HepG2 (cell line): ENCODE results near the gene ACTN4. TPM values are rescaled to one million over a fixed set of nuclear protein-coding genes. Genes with fewer than 3 reads are reported as not detected.

ENCODE experiments used
- BRCA1 ChIP-seq: sonication (generic); formaldehyde crosslinking; IDR thresholded peaks from 2 replicates; pipeline ENCODE4 v1.4.0; 2020; ENCODE audit warnings: missing genetic modification reagents
- CCAR2 ChIP-seq: fragments of 200-400 bp; formaldehyde crosslinking; optimal IDR thresholded peaks from 2 replicates; pipeline ENCODE3; 2018; ENCODE audit warnings: low read depth, mild to moderate bottlenecking, low read length, moderate library complexity
- CENPX ChIP-seq: sonication (generic); formaldehyde crosslinking; IDR thresholded peaks from 2 replicates; pipeline ENCODE4 v1.9.0; 2021; ENCODE audit warnings: mild to moderate bottlenecking, missing genetic modification reagents, moderate library complexity
- FLYWCH1 ChIP-seq: sonication (generic); formaldehyde crosslinking; IDR thresholded peaks from 2 replicates; pipeline ENCODE4 v1.8.1; 2023; ENCODE audit warnings: mild to moderate bottlenecking, missing genetic modification reagents
- GABPA ChIP-seq, 2 experiments: IDR thresholded peaks; 2 replicates each; pipeline ENCODE4 v1.6.1; 2011 to 2016; ENCODE audit warnings: low read depth in 2 of 2, low read length in 1 of 2, missing biosample characterization in 1 of 2, missing genetic modification characterization in 1 of 2
- HMGA1 ChIP-seq: sonication (generic); formaldehyde crosslinking; conservative IDR thresholded peaks from 2 replicates; pipeline ENCODE4 v1.4.0; 2020; ENCODE audit warnings: missing genetic modification reagents
- MED8 ChIP-seq: sonication (generic); formaldehyde crosslinking; IDR thresholded peaks from 2 replicates; pipeline ENCODE4 v1.8.1; 2023; ENCODE audit warnings: mild to moderate bottlenecking, missing genetic modification reagents; ENCODE audit not compliant: insufficient replicate concordance
- NFE2 ChIP-seq: sonication (generic); formaldehyde crosslinking; IDR thresholded peaks from 2 replicates; pipeline ENCODE4 v1.4.0; 2020; ENCODE audit warnings: missing genetic modification reagents
- PRPF4 ChIP-seq: fragments of 200-400 bp; formaldehyde crosslinking; IDR thresholded peaks from 2 replicates; pipeline ENCODE4 v1.6.1; 2016; ENCODE audit warnings: low read length, low read depth; ENCODE audit not compliant: poor library complexity, severe bottlenecking
- SOX5 ChIP-seq: IDR thresholded peaks from 2 replicates; pipeline ENCODE4 v1.6.1; 2016; ENCODE audit warnings: borderline replicate concordance
- SP5 ChIP-seq: IDR thresholded peaks from 2 replicates; pipeline ENCODE4 v1.6.1; 2016; ENCODE audit warnings: low read depth, borderline replicate concordance
- SYNCRIP ChIP-seq: fragments of 200-400 bp; formaldehyde crosslinking; IDR thresholded peaks from 2 replicates; pipeline ENCODE4 v1.6.1; 2018; ENCODE audit warnings: mild to moderate bottlenecking, low read depth, low read length; ENCODE audit not compliant: insufficient read depth
- ZFP62 ChIP-seq: sonication (generic); formaldehyde crosslinking; IDR thresholded peaks from 2 replicates; pipeline ENCODE4 v1.4.0; 2020; ENCODE audit warnings: missing genetic modification reagents
- ZMAT3 ChIP-seq: sonication (generic); formaldehyde crosslinking; conservative IDR thresholded peaks from 2 replicates; pipeline ENCODE4 v1.7.0; 2021; ENCODE audit warnings: missing genetic modification reagents
- ZNF138 ChIP-seq: sonication (generic); formaldehyde crosslinking; IDR thresholded peaks from 2 replicates; pipeline ENCODE4 v1.5.0; 2020; ENCODE audit warnings: mild to moderate bottlenecking, low read depth, missing genetic modification reagents
- ZNF180 ChIP-seq: sonication (generic); formaldehyde crosslinking; IDR thresholded peaks from 2 replicates; pipeline ENCODE4 v1.4.0; 2020; ENCODE audit warnings: low read depth, missing genetic modification reagents, borderline replicate concordance
- ZNF644 ChIP-seq: IDR thresholded peaks from 2 replicates; pipeline ENCODE4 v1.6.1; 2016; ENCODE audit warnings: low read depth
- polyA plus RNA-seq, 8 experiments: library from polyadenylated mRNA; depleted of rRNA in 3 of 8; stranded (reverse) in 7 of 8; unstranded in 1 of 8; fragments of >200 nt; fragmentation: Illumina TruSeq in 4 of 8; extraction: Trizol in 4 of 8; gene quantifications; 2 replicates each; pipeline versions ENCODE4 v1.2.1 to v1.2.3, GENCODE V29; 2011 to 2016; ENCODE audit warnings: low read depth in 4 of 8, missing spikeins in 1 of 8, mixed read lengths in 1 of 8; ENCODE audit not compliant: insufficient read depth in 1 of 8
- total RNA-seq, 5 experiments: library from RNA; depleted of rRNA; stranded (reverse); fragments of >200 nt; fragmentation: Illumina TruSeq; extraction: Trizol; gene quantifications; 2 replicates each; pipeline ENCODE4 v1.2.3, GENCODE V29; 2016; ENCODE audit warnings: low read depth in 1 of 5
- TF ChIP-seq, protein P1 (sequence below): sonication (generic); formaldehyde crosslinking; IDR thresholded peaks from 2 replicates; pipeline ENCODE4 v1.4.0; 2020; ENCODE audit warnings: missing genetic modification reagents
- TF ChIP-seq, protein P2 (sequence below): sonication (generic); formaldehyde crosslinking; conservative IDR thresholded peaks from 2 replicates; pipeline ENCODE4 v1.4.0; 2020; ENCODE audit warnings: missing genetic modification reagents
- TF ChIP-seq, protein P3 (sequence below): sonication (generic); formaldehyde crosslinking; IDR thresholded peaks from 2 replicates; pipeline ENCODE4 v1.5.1; 2020; ENCODE audit warnings: mild to moderate bottlenecking, missing genetic modification reagents
- TF ChIP-seq, protein P4 (sequence below): sonication (generic); formaldehyde crosslinking; IDR thresholded peaks from 2 replicates; pipeline ENCODE4 v1.4.0; 2020; ENCODE audit warnings: mild to moderate bottlenecking, low read depth, missing genetic modification reagents

The ACTN4 gene
- total and polyA plus RNA-seq, 2 of the 13 experiments (the other 11 are each of a cell fraction or from before 2014, with no cell fraction given): 171 to 192 TPM

DNA sequence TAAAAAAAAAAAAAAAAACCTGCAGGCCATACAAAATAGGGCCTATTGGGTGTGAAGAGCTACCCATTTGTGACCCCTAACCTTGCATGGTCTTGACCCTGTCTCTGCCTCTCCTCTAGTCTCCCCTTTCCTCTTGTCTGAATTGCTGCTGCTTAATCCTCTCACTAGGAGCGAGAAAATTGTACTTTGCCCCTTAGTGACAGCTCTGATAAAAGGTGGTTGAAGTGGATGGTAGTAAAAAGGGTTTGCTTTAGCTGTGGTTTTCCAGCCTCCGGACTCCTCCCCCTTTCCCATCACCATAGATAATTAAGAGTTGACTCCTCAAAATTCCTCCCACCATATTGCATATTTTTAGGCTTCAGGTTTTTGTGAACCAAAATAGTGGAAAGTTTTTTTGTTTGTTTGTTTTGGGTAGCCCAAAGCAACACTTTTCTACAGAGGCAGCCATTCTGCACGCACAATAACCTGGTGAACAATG, 23.5 kb downstream of the ACTN4 start (continued):
- TF ChIP-seq SYNCRIP (no peak), SOX5 (CRISPR knock-in tag) (peak; percentile 48; the same call in 1 of the 2 replicates), CCAR2 (no peak), GABPA (IDR thresholded peaks at IDR 0.05; ENCODE audit: low read depth, low read length) (no peak), GABPA (CRISPR knock-in tag; IDR thresholded peaks at IDR 0.05; ENCODE audit: low read depth) (no peak), CENPX (CRISPR knock-in tag) (no peak), MED8 (CRISPR knock-in tag) (no peak), PRPF4 (no peak), ZNF644 (CRISPR knock-in tag) (no peak), ZMAT3 (no peak), ZNF138 (CRISPR knock-in tag) (no peak), HMGA1 (no peak), SP5 (CRISPR knock-in tag) (peak; percentile 63; the same call in 1 of the 2 replicates), NFE2 (CRISPR knock-in tag) (no peak), FLYWCH1 (no peak), ZNF180 (no peak), ZFP62 (CRISPR knock-in tag) (no peak), BRCA1 (CRISPR knock-in tag) (no peak)
- TF ChIP-seq, protein P1, sequence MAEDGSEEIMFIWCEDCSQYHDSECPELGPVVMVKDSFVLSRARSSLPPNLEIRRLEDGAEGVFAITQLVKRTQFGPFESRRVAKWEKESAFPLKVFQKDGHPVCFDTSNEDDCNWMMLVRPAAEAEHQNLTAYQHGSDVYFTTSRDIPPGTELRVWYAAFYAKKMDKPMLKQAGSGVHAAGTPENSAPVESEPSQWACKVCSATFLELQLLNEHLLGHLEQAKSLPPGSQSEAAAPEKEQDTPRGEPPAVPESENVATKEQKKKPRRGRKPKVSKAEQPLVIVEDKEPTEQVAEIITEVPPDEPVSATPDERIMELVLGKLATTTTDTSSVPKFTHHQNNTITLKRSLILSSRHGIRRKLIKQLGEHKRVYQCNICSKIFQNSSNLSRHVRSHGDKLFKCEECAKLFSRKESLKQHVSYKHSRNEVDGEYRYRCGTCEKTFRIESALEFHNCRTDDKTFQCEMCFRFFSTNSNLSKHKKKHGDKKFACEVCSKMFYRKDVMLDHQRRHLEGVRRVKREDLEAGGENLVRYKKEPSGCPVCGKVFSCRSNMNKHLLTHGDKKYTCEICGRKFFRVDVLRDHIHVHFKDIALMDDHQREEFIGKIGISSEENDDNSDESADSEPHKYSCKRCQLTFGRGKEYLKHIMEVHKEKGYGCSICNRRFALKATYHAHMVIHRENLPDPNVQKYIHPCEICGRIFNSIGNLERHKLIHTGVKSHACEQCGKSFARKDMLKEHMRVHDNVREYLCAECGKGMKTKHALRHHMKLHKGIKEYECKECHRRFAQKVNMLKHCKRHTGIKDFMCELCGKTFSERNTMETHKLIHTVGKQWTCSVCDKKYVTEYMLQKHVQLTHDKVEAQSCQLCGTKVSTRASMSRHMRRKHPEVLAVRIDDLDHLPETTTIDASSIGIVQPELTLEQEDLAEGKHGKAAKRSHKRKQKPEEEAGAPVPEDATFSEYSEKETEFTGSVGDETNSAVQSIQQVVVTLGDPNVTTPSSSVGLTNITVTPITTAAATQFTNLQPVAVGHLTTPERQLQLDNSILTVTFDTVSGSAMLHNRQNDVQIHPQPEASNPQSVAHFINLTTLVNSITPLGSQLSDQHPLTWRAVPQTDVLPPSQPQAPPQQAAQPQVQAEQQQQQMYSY: no peak
- TF ChIP-seq, protein P2, sequence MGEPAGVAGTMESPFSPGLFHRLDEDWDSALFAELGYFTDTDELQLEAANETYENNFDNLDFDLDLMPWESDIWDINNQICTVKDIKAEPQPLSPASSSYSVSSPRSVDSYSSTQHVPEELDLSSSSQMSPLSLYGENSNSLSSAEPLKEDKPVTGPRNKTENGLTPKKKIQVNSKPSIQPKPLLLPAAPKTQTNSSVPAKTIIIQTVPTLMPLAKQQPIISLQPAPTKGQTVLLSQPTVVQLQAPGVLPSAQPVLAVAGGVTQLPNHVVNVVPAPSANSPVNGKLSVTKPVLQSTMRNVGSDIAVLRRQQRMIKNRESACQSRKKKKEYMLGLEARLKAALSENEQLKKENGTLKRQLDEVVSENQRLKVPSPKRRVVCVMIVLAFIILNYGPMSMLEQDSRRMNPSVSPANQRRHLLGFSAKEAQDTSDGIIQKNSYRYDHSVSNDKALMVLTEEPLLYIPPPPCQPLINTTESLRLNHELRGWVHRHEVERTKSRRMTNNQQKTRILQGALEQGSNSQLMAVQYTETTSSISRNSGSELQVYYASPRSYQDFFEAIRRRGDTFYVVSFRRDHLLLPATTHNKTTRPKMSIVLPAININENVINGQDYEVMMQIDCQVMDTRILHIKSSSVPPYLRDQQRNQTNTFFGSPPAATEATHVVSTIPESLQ (CRISPR knock-in tag): no peak
- TF ChIP-seq, protein P3, sequence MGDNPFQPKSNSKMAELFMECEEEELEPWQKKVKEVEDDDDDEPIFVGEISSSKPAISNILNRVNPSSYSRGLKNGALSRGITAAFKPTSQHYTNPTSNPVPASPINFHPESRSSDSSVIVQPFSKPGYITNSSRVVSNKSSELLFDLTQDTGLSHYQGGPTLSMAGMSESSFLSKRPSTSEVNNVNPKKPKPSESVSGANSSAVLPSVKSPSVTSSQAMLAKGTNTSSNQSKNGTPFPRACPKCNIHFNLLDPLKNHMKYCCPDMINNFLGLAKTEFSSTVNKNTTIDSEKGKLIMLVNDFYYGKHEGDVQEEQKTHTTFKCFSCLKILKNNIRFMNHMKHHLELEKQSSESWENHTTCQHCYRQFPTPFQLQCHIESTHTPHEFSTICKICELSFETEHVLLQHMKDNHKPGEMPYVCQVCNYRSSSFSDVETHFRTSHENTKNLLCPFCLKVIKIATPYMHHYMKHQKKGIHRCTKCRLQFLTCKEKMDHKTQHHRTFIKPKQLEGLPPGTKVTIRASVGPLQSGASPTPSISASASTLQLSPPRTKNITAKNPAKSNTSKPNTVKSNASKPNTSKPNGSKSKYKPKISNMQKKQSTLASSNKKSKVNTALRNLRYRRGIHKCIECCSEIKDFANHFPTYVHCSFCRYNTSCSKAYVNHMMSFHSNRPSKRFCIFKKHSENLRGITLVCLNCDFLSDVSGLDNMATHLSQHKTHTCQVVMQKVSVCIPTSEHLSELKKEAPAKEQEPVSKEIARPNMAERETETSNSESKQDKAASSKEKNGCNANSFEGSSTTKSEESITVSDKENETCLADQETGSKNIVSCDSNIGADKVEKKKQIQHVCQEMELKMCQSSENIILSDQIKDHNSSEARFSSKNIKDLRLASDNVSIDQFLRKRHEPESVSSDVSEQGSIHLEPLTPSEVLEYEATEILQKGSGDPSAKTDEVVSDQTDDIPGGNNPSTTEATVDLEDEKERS (CRISPR knock-in tag): no peak
- TF ChIP-seq, protein P4, sequence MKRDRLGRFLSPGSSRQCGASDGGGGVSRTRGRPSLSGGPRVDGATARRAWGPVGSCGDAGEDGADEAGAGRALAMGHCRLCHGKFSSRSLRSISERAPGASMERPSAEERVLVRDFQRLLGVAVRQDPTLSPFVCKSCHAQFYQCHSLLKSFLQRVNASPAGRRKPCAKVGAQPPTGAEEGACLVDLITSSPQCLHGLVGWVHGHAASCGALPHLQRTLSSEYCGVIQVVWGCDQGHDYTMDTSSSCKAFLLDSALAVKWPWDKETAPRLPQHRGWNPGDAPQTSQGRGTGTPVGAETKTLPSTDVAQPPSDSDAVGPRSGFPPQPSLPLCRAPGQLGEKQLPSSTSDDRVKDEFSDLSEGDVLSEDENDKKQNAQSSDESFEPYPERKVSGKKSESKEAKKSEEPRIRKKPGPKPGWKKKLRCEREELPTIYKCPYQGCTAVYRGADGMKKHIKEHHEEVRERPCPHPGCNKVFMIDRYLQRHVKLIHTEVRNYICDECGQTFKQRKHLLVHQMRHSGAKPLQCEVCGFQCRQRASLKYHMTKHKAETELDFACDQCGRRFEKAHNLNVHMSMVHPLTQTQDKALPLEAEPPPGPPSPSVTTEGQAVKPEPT (CRISPR knock-in tag): no peak
